Naive thymus-derived CD4-positive, alpha-beta T cell (primary cell): ENCODE data around the gene CD72. TPM values are rescaled to one million over a fixed set of nuclear protein-coding genes. Genes with fewer than 3 reads are reported as not detected.
"Not testable (repeated sequence)": the region's sequence is repeated elsewhere in the genome, so short reads cannot be mapped to it uniquely, and the experiment has no call there.

Source experiments
- ATAC-seq: fragments of 150-1000 bp; cut with Tn5 transposase; 2 replicates; pipeline ENCODE4 v1.10.0; 2021; ENCODE audit warnings: mild to moderate bottlenecking, moderate library complexity
- CTCF ChIA-PET: fragments of 350-600 bp; sonication (Branson Sonifier 250); formaldehyde crosslinking; loops from one replicate; lab custom pipeline; 2021; ENCODE audit warnings: antibody characterized with exemption; lab: Charles Lee
- POLR2A ChIA-PET: fragments of 350-600 bp; sonication (Branson Sonifier 250); formaldehyde crosslinking; loops from one replicate; lab custom pipeline; 2021; ENCODE audit warnings: antibody characterized with exemption, inconsistent platforms; lab: Charles Lee
- DNase-seq, 9 donors: peaks; one replicate each; pipeline versions ENCODE4 v3.0.0 to v3.0.0-alpha.2; 2020 to 2022; ENCODE audit warnings: mixed read lengths in 1 of 9
- H3K27ac ChIP-seq: one replicate; pipeline ENCODE4 v1.7.0; 2013; ENCODE audit warnings: mild to moderate bottlenecking, low read depth, low read length, moderate library complexity
- H3K27me3 ChIP-seq, 2 donors: one replicate each; pipeline ENCODE4 v1.7.0; 2013; ENCODE audit warnings: low read length in 2 of 2, mild to moderate bottlenecking in 2 of 2, moderate library complexity in 2 of 2; ENCODE audit not compliant: control insufficient read depth in 2 of 2, insufficient read depth in 2 of 2
- H3K36me3 ChIP-seq, 3 experiments: 1 replicate in 2 of 3; 2 replicates in 1 of 3; pipeline ENCODE4 v1.7.0; 2013; ENCODE audit warnings: low read length in 3 of 3, mild to moderate bottlenecking in 3 of 3, moderate library complexity in 1 of 3; ENCODE audit not compliant: insufficient read depth in 3 of 3, control insufficient read depth in 2 of 3
- H3K4me1 ChIP-seq, 2 donors: one replicate each; pipeline ENCODE4 v1.7.0; 2013; ENCODE audit warnings: low read length in 2 of 2, mild to moderate bottlenecking in 2 of 2, moderate library complexity in 1 of 2; ENCODE audit not compliant: control insufficient read depth in 2 of 2, insufficient read depth in 2 of 2
- H3K4me3 ChIP-seq: 2 replicates; pipeline ENCODE4 v1.7.0; 2013; ENCODE audit warnings: mild to moderate bottlenecking, low read length
- H3K9me3 ChIP-seq, 3 experiments: 1 replicate in 2 of 3; 2 replicates in 1 of 3; pipeline ENCODE4 v1.7.0; 2013; ENCODE audit warnings: low read length in 3 of 3; ENCODE audit not compliant: control insufficient read depth in 2 of 3
- H3K27ac Mint-ChIP-seq, 9 donors: one replicate each; pipeline ENCODE4 v1.8.0; 2020 to 2022; ENCODE audit warnings: mixed read lengths in 9 of 9, mild to moderate bottlenecking in 8 of 9, moderate library complexity in 5 of 9, inconsistent platforms in 2 of 9
- H3K27me3 Mint-ChIP-seq, 5 donors: one replicate each; pipeline ENCODE4 v1.8.0; 2021 to 2022; ENCODE audit warnings: mixed read lengths in 5 of 5, mild to moderate bottlenecking in 1 of 5
- H3K36me3 Mint-ChIP-seq, 5 donors: one replicate each; pipeline ENCODE4 v1.8.0; 2020 to 2022; ENCODE audit warnings: mixed read lengths in 5 of 5, mild to moderate bottlenecking in 3 of 5, inconsistent platforms in 1 of 5
- H3K4me1 Mint-ChIP-seq, 7 donors: one replicate each; pipeline ENCODE4 v1.8.0; 2020 to 2022; ENCODE audit warnings: mixed read lengths in 7 of 7, mild to moderate bottlenecking in 3 of 7, inconsistent platforms in 1 of 7
- H3K4me3 Mint-ChIP-seq, 10 donors: one replicate each; pipeline ENCODE4 v1.8.0; 2020 to 2022; ENCODE audit warnings: mild to moderate bottlenecking in 10 of 10, mixed read lengths in 10 of 10, moderate library complexity in 6 of 10, inconsistent platforms in 2 of 10
- H3K9me3 Mint-ChIP-seq, 11 donors: one replicate each; pipeline ENCODE4 v1.8.0; 2020 to 2022; ENCODE audit warnings: mixed read lengths in 11 of 11, mild to moderate bottlenecking in 4 of 11, inconsistent platforms in 1 of 11, moderate library complexity in 1 of 11
- intact Hi-C, 2 donors: fragments of 100-400 bp; cut with micrococcal nuclease; formaldehyde crosslinking; loops; one replicate each; pipeline ENCODE4 v1.15.1; 2023
- polyA plus RNA-seq, 2 donors: library from polyadenylated mRNA; unstranded; fragments of 300-500 nt; fragmentation: Illumina TruSeq; gene quantifications; one replicate each; pipeline ENCODE4 v1.2.3, GENCODE V29; 2021
- total RNA-seq, 6 experiments: library from RNA in 5 of 6; stranded (reverse) in 5 of 6; gene quantifications; 1 replicate in 5 of 6; 2 replicates in 1 of 6; pipeline ENCODE4 v1.2.3 and lab custom pipeline; 2021 to 2026

The CD72 gene
- total and polyA plus RNA-seq, 7 experiments from 2014 or later: 0.40 to 12.1 (median 5.2) TPM

DNA sequence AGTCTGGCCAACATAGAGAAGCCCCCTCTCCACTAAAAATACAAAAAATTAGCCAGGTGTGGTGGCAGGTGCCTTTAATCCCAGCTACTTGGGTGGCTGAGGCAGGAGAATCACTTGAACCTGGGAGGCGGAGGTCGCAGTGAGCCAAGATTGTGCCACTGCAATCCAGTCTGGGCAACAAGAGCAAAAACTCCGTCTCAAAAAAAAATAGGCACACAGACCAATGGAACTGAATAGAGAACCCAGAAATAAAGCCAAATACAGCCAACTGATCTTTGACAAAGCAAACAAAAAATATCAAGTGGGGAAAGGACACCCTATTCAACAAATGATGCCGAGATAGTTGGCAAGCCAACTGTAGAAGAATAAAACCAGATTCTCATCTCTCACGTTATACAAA, 29.7 kb downstream of the CD72 start:
- CTCF ChIA-PET, ATAC-seq: not testable (repeated sequence)

GRCh38 chr9:35584681-35585080, 33.5 kb downstream of the CD72 start:
- H3K4me1 Mint-ChIP-seq, ATAC-seq, H3K4me3 ChIP-seq, H3K27me3 ChIP-seq, DNase-seq, intact Hi-C loops, H3K27ac ChIP-seq, CTCF ChIA-PET, H3K4me3 Mint-ChIP-seq, H3K4me1 ChIP-seq, H3K36me3 ChIP-seq, POLR2A ChIA-PET, H3K27me3 Mint-ChIP-seq, H3K27ac Mint-ChIP-seq: not testable (repeated sequence)
- peaks cover 18 to 48% (median 29%) of the 10 kb centered on the region in 5 donors for H3K36me3 Mint-ChIP-seq
- peaks cover 0 to 14% (median 0%) of the 10 kb centered on the region in 3 experiments for H3K9me3 ChIP-seq
- peaks cover 6 to 43% (median 23%) of the 10 kb centered on the region in 11 donors for H3K9me3 Mint-ChIP-seq

More for the DNA sequence above, 29.7 kb downstream of the CD72 start:
- H3K9me3 Mint-ChIP-seq: peaks cover 0 to 44% (median 25%) of the 10 kb centered on the region in 11 donors
- POLR2A ChIA-PET, H3K27me3 ChIP-seq, H3K27ac ChIP-seq, H3K4me3 Mint-ChIP-seq, H3K4me1 Mint-ChIP-seq, H3K27ac Mint-ChIP-seq, DNase-seq, H3K4me1 ChIP-seq, H3K36me3 ChIP-seq, intact Hi-C loops, H3K27me3 Mint-ChIP-seq, H3K4me3 ChIP-seq: not testable (repeated sequence)
- H3K36me3 Mint-ChIP-seq: peaks cover 8 to 35% (median 22%) of the 10 kb centered on the region in 5 donors
- peaks cover 0 to 24% (median 5%) of the 10 kb centered on the region in 3 experiments for H3K9me3 ChIP-seq

DNA sequence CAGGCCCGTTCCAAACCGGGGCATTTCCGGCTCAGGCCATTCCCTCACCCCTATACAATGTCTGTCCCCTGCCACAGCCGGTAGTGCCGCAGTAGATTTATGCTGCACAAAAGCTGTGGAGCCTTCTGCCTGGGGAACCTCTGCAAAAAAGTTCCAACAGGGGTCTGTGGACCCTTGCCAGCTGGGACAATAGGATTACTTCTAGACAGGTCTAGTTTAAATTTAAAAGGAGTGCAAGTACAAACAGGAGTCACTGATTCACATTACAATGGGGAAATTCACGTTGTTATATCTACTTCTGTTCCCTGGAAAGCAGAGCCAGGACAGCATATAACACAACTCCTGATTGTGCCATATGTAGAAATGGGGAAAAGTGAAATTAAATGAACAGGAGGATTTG, 34.7 kb downstream of the CD72 start:
- DNase-seq, H3K27me3 Mint-ChIP-seq, H3K4me3 Mint-ChIP-seq, CTCF ChIA-PET, H3K27me3 ChIP-seq, H3K27ac Mint-ChIP-seq, H3K4me1 ChIP-seq, intact Hi-C loops, POLR2A ChIA-PET, H3K36me3 ChIP-seq, H3K27ac ChIP-seq, H3K4me3 ChIP-seq, ATAC-seq, H3K4me1 Mint-ChIP-seq: not testable (repeated sequence)
- peaks cover 0 to 20% (median 0%) of the 10 kb centered on the region in 3 experiments for H3K9me3 ChIP-seq
- peaks cover 23 to 50% (median 29%) of the 10 kb centered on the region in 5 donors for H3K36me3 Mint-ChIP-seq
- H3K9me3 Mint-ChIP-seq: peaks cover 10 to 48% (median 29%) of the 10 kb centered on the region in 11 donors

GRCh38 chr9:35579659-35580227, 38.5 kb downstream of the CD72 start:
- H3K27me3 ChIP-seq: not testable (repeated sequence)
- peak overlapping the region in 1 of 10 donors; percentile 1 for H3K4me3 Mint-ChIP-seq
- peaks cover 10 to 31% (median 19%) of the 10 kb centered on the region in 11 donors for H3K9me3 Mint-ChIP-seq

GRCh38 chr9:35579130-35579529, 39.1 kb downstream of the CD72 start:
- POLR2A ChIA-PET: interaction anchor here (0.8 kb wide), 1 partner anchor 9 kb away, joined by 4 read pairs; no protein-coding TSS in a partner anchor
- no peak overlapping the region for H3K4me3 Mint-ChIP-seq
- ATAC-seq: peak; percentile 18
- peaks cover 0 to 4% (median 0%) of the 10 kb centered on the region in 5 donors for H3K27me3 Mint-ChIP-seq
- H3K27ac Mint-ChIP-seq: no peak overlapping the region
- H3K9me3 ChIP-seq: peaks cover 0 to 14% (median 0%) of the 10 kb centered on the region in 3 experiments
- H3K4me1 Mint-ChIP-seq: peaks cover 0 to 5% (median 0%) of the 10 kb centered on the region in 7 donors
- H3K4me1 ChIP-seq: no peaks in the 10 kb centered on the region
- peaks cover 10 to 31% (median 19%) of the 10 kb centered on the region in 11 donors for H3K9me3 Mint-ChIP-seq
- intact Hi-C loops: no loop called here
- H3K27ac ChIP-seq: no peak overlapping the region
- no peaks in the 10 kb centered on the region for H3K27me3 ChIP-seq
- H3K4me3 ChIP-seq: no peak overlapping the region
- no peak for DNase-seq
- no peaks in the 10 kb centered on the region for H3K36me3 ChIP-seq
- CTCF ChIA-PET: no interaction called here
- H3K36me3 Mint-ChIP-seq: peaks cover 20 to 34% (median 29%) of the 10 kb centered on the region in 5 donors

More at GRCh38 chr9:35579659-35580227, 38.5 kb downstream of the CD72 start:
- H3K36me3 ChIP-seq, H3K27ac ChIP-seq, ATAC-seq, H3K4me1 ChIP-seq, intact Hi-C loops, H3K4me3 ChIP-seq, DNase-seq, CTCF ChIA-PET, H3K27ac Mint-ChIP-seq, H3K4me1 Mint-ChIP-seq, H3K27me3 Mint-ChIP-seq, POLR2A ChIA-PET: not testable (repeated sequence)
- H3K9me3 ChIP-seq: peaks cover 0 to 14% (median 0%) of the 10 kb centered on the region in 3 experiments
- H3K36me3 Mint-ChIP-seq: peaks cover 21 to 35% (median 29%) of the 10 kb centered on the region in 5 donors

DNA sequence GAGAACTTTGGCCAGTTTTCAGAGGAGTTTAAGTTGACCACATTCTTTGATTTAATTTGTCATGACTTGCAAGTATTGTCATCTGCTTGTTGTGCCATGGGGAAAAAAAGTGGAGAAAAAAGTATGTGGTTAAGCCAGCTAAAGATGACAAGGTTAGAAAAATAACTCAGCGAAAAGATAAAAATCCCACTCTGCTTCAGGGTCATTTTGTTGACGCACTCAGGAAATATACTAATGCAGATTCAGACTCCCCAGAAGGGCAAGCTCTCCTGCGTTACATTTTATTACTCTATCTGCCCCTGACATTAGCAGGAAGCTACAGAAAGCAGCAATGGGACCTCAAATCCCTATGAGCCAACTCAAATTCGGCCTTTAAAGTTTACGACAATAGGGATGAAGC, 40.7 kb downstream of the CD72 start:
- no peak for DNase-seq
- ChIA-PET CTCF (no interaction called here), POLR2A (interaction anchor here (0.6 kb wide), 1 partner anchor 1234 kb away, joined by 5 read pairs; no protein-coding TSS in a partner anchor)
- peaks cover 0 to 5% (median 0%) of the 10 kb centered on the region in 7 donors for H3K4me1 Mint-ChIP-seq
- H3K27me3 Mint-ChIP-seq: peaks cover 0 to 4% (median 0%) of the 10 kb centered on the region in 5 donors
- peaks cover 0 to 14% (median 0%) of the 10 kb centered on the region in 3 experiments for H3K9me3 ChIP-seq
- H3K27me3 ChIP-seq: no peaks in the 10 kb centered on the region
- no peak overlapping the region for H3K4me3 ChIP-seq
- H3K4me3 Mint-ChIP-seq: no peak overlapping the region
- ATAC-seq: no peak
- H3K27ac Mint-ChIP-seq: no peak overlapping the region
- H3K36me3 Mint-ChIP-seq: peaks cover 18 to 29% (median 26%) of the 10 kb centered on the region in 5 donors
- no peak overlapping the region for H3K27ac ChIP-seq
- H3K36me3 ChIP-seq: no peaks in the 10 kb centered on the region
- H3K9me3 Mint-ChIP-seq: peaks cover 10 to 31% (median 19%) of the 10 kb centered on the region in 11 donors
- no peaks in the 10 kb centered on the region for H3K4me1 ChIP-seq
- intact Hi-C loops: no loop called here
